ENCODE data around the gene FAM107B.
"Not testable (repeated sequence)": the region's sequence is repeated elsewhere in the genome, so short reads cannot be mapped to it uniquely, and the experiment has no call there.

The FAM107B gene

DNA sequence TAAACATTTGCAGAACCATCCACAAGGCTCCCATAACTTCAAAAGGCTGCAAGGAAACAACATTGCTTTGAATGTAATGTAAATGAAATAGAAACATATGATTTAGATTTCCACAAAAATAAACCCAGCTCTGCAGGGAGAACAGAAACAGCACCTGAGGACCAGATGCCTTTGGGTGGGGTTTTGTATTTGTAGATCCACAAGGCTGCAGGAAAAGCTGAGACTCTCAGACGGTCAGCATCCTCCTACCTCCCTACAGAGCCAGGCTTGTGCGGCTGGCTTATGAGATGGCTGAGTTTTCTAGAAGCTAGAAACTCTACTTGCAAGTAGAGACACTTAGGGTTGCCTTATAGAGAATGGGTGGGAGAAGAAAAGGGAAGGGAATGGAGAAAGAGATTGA lies 49.8 kb downstream of the FAM107B start:
- no peak for DNase-seq (ENCODE audit: insufficient read length, low spot score)
- no peak for FAIRE-seq
- TF ChIP-seq SPI1 (IDR thresholded peaks at IDR 0.05; ENCODE audit: low read depth, low read length): no peak
- TF ChIP-seq TAF1 (IDR thresholded peaks at IDR 0.05; ENCODE audit: low read depth, low read length): no peak
- no peak for TF ChIP-seq POLR2A (IDR thresholded peaks at IDR 0.05; ENCODE audit: low read depth, low read length)
- TF ChIP-seq PAX5 (IDR thresholded peaks at IDR 0.05; ENCODE audit: insufficient read depth, low read length, severe bottlenecking): no peak
- no peak for TF ChIP-seq POLR2AphosphoS5 (IDR thresholded peaks at IDR 0.05; ENCODE audit: low read depth, low read length)
- no peak for TF ChIP-seq POU2F2 (IDR thresholded peaks at IDR 0.05; ENCODE audit: low read depth, low read length)

DNA sequence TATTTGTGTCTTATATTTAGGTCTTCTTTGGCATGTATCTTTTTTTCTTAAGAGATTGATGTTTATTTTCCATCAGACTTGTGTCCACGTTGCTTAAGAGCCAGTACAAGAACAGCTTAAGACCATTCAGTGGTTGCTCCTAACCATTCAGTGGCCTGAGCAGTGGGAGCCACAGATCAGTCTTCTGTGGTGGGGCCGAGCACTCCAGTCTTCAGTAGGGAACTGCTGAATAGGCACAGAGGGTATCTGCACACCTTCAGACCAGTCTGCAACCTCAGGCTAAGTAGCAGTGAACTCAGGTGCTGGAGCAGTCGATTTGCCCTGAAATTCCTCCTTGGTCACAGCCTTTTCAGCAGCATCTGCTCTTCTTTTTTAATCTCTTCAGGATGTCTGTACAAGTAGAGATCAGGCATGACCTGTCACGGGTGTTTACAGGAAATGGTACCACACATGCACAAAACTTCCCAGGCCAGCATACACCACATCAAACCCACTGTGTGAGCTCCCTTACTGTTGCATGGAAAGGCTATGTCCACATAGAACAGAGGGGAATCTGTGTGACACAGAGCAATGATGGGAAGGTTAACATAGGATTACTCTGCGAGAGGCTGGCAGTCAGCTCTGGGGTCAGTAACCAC lies 51.5 kb downstream of the FAM107B start:
- TF ChIP-seq POU2F2 (IDR thresholded peaks at IDR 0.05; ENCODE audit: low read depth, low read length) (no peak), POLR2AphosphoS5 (IDR thresholded peaks at IDR 0.05; ENCODE audit: low read depth, low read length) (no peak), SPI1 (IDR thresholded peaks at IDR 0.05; ENCODE audit: low read depth, low read length) (no peak), PAX5 (IDR thresholded peaks at IDR 0.05; ENCODE audit: insufficient read depth, low read length, severe bottlenecking) (no peak), POLR2A (IDR thresholded peaks at IDR 0.05; ENCODE audit: low read depth, low read length) (no peak), TAF1 (IDR thresholded peaks at IDR 0.05; ENCODE audit: low read depth, low read length) (no peak)
- no peak for FAIRE-seq
- no peak for DNase-seq (ENCODE audit: insufficient read length, low spot score)

DNA sequence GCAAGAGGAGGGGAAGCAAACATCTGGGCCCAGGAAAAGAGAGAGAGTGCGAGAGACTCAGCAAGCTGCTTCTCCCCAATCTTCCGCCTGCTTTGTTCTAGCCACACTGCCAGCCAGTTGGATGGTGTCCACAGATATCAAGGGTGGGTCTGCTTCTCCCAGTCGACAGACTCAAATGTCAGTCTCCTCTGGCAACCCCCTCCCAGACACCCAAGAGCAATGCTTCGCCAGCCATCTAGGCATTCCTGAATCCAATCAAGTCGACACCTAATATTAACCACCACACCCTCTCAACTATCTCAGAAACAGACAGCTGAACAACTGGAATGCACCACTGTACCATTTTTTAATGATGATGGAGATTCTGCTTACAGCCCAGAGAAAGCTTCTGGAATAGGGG lies 57.1 kb downstream of the FAM107B start:
- TF ChIP-seq SPI1 (IDR thresholded peaks at IDR 0.05; ENCODE audit: low read depth, low read length): no peak
- no peak for TF ChIP-seq POU2F2 (IDR thresholded peaks at IDR 0.05; ENCODE audit: low read depth, low read length)
- TF ChIP-seq TAF1 (IDR thresholded peaks at IDR 0.05; ENCODE audit: low read depth, low read length): no peak
- no peak for TF ChIP-seq POLR2AphosphoS5 (IDR thresholded peaks at IDR 0.05; ENCODE audit: low read depth, low read length)
- no peak for TF ChIP-seq PAX5 (IDR thresholded peaks at IDR 0.05; ENCODE audit: insufficient read depth, low read length, severe bottlenecking)
- no peak for TF ChIP-seq POLR2A (IDR thresholded peaks at IDR 0.05; ENCODE audit: low read depth, low read length)
- FAIRE-seq: no peak
- DNase-seq (ENCODE audit: insufficient read length, low spot score): no peak

DNA sequence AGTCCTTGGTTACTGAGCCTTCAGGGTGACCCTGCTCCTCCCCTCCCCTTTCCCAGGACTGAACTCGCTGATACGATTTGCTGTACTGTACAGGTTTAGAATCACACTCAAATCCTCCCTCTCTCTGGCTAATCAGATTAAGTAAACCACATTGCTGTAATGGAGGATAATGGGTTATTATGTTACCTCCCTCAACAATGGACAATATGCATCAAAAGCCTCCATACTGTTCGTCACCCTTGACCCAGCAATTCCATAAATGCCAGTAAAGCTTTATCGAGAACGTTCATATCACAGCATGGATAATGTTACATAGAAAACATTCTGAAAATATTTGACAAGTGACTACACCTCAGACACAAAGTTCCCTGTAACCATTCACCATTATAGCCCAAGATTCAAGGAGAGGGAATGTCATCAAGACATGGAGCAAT lies 61.7 kb downstream of the FAM107B start:
- DNase-seq (ENCODE audit: insufficient read length, low spot score) (no peak), FAIRE-seq (no peak)
- TF ChIP-seq PAX5 (IDR thresholded peaks at IDR 0.05; ENCODE audit: insufficient read depth, low read length, severe bottlenecking) (no peak), TAF1 (IDR thresholded peaks at IDR 0.05; ENCODE audit: low read depth, low read length) (no peak), POLR2A (IDR thresholded peaks at IDR 0.05; ENCODE audit: low read depth, low read length) (no peak), POU2F2 (IDR thresholded peaks at IDR 0.05; ENCODE audit: low read depth, low read length) (no peak), SPI1 (IDR thresholded peaks at IDR 0.05; ENCODE audit: low read depth, low read length) (no peak), POLR2AphosphoS5 (IDR thresholded peaks at IDR 0.05; ENCODE audit: low read depth, low read length) (no peak)

DNA sequence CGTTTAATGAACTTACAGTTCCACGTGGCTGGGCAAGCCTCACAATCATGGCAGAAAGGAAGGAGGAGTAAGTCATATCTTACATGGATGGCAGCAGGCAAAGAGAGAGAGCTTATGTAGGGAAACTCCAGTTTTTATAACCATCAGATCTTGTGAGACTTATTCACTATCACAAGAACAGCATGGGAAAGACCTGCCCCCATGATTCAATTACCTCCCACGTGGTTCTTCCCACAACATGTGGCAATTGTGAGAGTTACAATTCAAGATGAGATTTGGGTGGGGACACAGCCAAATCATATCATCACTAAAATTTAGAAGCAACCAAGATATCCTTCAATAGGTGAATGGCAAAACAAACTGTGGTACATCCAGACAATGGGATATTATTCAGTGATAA lies 65.4 kb downstream of the FAM107B start:
- not testable (repeated sequence) for FAIRE-seq; DNase-seq (ENCODE audit: insufficient read length, low spot score)

DNA sequence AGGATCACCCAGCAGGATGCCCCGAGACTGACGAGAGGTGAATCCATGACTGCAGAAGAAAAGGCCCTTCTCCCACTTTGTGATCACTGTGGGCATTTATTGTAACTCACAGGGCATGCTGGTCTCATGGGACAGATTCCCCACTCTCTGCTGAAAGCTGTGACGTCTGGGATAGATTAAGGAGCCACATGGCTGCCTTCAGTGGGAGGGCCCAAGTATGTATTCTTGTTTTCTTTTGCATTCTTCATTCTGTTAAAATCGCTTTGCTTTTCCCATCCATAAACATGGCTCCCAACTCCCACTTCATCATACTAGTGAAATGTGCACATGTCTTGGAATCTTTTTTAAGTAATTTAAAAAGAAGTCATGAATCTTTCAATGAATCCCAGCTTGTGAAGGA lies 67.2 kb downstream of the FAM107B start:
- FAIRE-seq (no peak), DNase-seq (ENCODE audit: insufficient read length, low spot score) (no peak)
- no peak for TF ChIP-seq POLR2AphosphoS5 (IDR thresholded peaks at IDR 0.05; ENCODE audit: low read depth, low read length)
- TF ChIP-seq POLR2A (IDR thresholded peaks at IDR 0.05; ENCODE audit: low read depth, low read length): no peak

DNA sequence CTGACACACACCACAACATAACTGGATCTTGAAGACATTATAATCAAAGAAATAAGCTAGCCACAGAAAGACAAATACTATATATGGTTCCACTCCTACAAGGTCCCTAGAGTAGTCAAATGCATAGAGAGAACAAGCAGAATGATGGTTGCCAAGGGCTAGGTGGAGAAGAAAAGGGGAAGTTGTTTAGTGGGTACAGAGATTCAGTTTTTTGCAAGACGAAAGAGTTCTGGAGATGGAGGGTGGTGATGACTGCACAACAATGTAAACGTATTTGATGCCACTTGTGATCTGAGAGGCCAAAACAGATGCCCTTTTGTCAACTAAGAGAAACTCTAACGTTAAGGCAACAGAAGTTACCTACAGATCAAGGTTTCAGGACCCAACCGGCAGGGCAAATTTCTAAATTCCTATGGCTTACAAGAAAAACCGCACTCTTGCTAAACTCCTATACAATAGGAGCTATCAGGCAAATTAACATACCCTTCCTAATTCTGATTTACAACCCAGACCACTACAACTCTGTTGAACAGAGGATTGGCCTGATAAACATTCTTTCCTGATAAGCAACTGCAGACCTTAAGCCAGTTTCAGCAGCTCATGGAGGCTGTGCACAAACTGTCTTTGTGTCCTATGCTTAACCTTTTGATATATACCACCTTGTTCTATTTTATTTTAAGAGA lies 69.0 kb downstream of the FAM107B start:
- DNase-seq (ENCODE audit: insufficient read length, low spot score): no peak
- no peak for FAIRE-seq
- 0 out of 2 replicates have a peak, but pooled peaks have one; percentile 7 for TF ChIP-seq SPI1 (IDR thresholded peaks at IDR 0.05; ENCODE audit: low read depth, low read length)
- no peak for TF ChIP-seq TAF1 (IDR thresholded peaks at IDR 0.05; ENCODE audit: low read depth, low read length)
- TF ChIP-seq POLR2AphosphoS5 (IDR thresholded peaks at IDR 0.05; ENCODE audit: low read depth, low read length): no peak
- no peak for TF ChIP-seq POLR2A (IDR thresholded peaks at IDR 0.05; ENCODE audit: low read depth, low read length)
- TF ChIP-seq POU2F2 (IDR thresholded peaks at IDR 0.05; ENCODE audit: low read depth, low read length): no peak

DNA sequence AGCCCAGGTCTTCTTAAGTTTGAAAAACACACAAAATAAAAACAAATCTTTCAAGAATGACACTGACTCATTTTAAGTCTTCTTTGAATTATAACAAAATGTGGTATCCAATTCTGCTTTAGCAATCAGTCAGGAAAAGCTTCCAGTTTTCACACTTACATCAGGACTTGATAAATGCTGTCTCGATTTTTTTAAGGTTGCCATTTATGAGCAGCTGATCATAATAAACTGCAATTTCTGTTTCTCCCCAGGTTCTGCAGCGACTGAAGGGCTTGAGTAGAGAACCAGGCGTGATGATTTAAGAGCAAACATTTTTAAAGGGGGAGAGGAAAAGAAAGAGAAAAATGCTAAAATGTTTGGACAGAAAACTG lies 71.1 kb downstream of the FAM107B start:
- DNase-seq (ENCODE audit: insufficient read length, low spot score) (no peak), FAIRE-seq (no peak)
- TF ChIP-seq POU2F2 (IDR thresholded peaks at IDR 0.05; ENCODE audit: low read depth, low read length) (no peak), SPI1 (IDR thresholded peaks at IDR 0.05; ENCODE audit: low read depth, low read length) (no peak), POLR2AphosphoS5 (IDR thresholded peaks at IDR 0.05; ENCODE audit: low read depth, low read length) (no peak), POLR2A (IDR thresholded peaks at IDR 0.05; ENCODE audit: low read depth, low read length) (no peak), TAF1 (IDR thresholded peaks at IDR 0.05; ENCODE audit: low read depth, low read length) (no peak), PAX5 (IDR thresholded peaks at IDR 0.05; ENCODE audit: insufficient read depth, low read length, severe bottlenecking) (no peak)

DNA sequence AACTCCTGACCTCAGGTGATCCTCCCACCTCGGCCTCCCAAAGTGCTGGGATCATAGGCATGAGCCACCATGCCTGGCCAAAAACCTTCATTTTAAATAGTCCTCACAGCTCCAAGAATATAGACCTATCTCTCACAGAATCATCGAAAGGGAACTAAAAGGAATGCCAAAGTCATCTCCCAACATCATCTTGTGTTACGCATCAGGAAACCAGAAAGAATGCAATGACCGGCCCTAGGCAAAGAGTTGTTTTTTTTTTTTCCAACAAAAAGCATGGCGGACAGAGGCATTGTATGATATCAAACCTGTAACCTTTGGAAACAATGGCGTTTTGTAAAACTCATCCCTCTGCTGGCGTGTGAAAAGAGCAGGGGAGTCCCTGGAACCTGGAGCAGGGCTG lies 73.2 kb downstream of the FAM107B start:
- FAIRE-seq: no peak
- no peak for TF ChIP-seq POU2F2 (IDR thresholded peaks at IDR 0.05; ENCODE audit: low read depth, low read length)
- TF ChIP-seq TAF1 (IDR thresholded peaks at IDR 0.05; ENCODE audit: low read depth, low read length): no peak
- no peak for TF ChIP-seq PAX5 (IDR thresholded peaks at IDR 0.05; ENCODE audit: insufficient read depth, low read length, severe bottlenecking)
- no peak for TF ChIP-seq POLR2A (IDR thresholded peaks at IDR 0.05; ENCODE audit: low read depth, low read length)
- no peak for TF ChIP-seq POLR2AphosphoS5 (IDR thresholded peaks at IDR 0.05; ENCODE audit: low read depth, low read length)
- no peak for TF ChIP-seq SPI1 (IDR thresholded peaks at IDR 0.05; ENCODE audit: low read depth, low read length)
- DNase-seq (ENCODE audit: insufficient read length, low spot score): no peak

DNA sequence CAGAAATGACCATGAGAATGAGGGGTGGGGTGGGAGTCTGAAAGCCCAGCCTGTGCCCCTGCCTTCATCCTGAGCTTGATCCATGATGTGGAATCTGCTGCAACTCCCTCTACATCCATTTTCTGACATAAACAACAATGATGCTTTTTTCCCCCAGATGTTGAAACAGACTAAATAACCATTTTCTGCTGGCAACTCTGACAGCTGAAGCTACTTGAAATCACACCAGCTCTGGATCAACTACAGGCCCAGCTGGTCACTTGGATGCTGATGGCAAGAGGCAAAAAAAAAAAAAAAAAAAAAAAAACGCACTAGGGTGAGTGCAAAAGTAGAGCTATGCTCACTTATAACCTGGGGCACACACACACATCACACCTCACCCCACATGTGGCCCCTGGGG lies 74.2 kb downstream of the FAM107B start:
- no peak for TF ChIP-seq PAX5 (IDR thresholded peaks at IDR 0.05; ENCODE audit: insufficient read depth, low read length, severe bottlenecking)
- TF ChIP-seq TAF1 (IDR thresholded peaks at IDR 0.05; ENCODE audit: low read depth, low read length): no peak
- no peak for TF ChIP-seq POLR2AphosphoS5 (IDR thresholded peaks at IDR 0.05; ENCODE audit: low read depth, low read length)
- TF ChIP-seq SPI1 (IDR thresholded peaks at IDR 0.05; ENCODE audit: low read depth, low read length): no peak
- no peak for TF ChIP-seq POLR2A (IDR thresholded peaks at IDR 0.05; ENCODE audit: low read depth, low read length)
- TF ChIP-seq POU2F2 (IDR thresholded peaks at IDR 0.05; ENCODE audit: low read depth, low read length): no peak
- FAIRE-seq (no peak), DNase-seq (ENCODE audit: insufficient read length, low spot score) (no peak)
